Heart right ventricle (tissue), 16 donors: ENCODE data around the gene USP24. TPM values are rescaled to one million over a fixed set of nuclear protein-coding genes. Genes with fewer than 3 reads are reported as not detected.

Source experiments
- ATAC-seq, 8 donors: fragments of 200-7000 bp; cut with Tn5 transposase; one replicate each; pipeline ENCODE4 v1.9.1; 2020; ENCODE audit warnings: mild to moderate bottlenecking in 8 of 8, moderate library complexity in 8 of 8, moderate number of reproducible peaks in 1 of 8
- DNase-seq, 2 donors: peaks; one replicate each; pipeline ENCODE4 v3.0.0-alpha.2; 2020
- H3K27ac ChIP-seq, 10 donors: fragments of 200-600 bp; sonication (generic) in 2 of 10; one replicate each; pipeline versions ENCODE4 v1.5.0 to v1.8.0; 2020 to 2022; ENCODE audit warnings: mild to moderate bottlenecking in 3 of 10
- H3K27me3 ChIP-seq, 7 donors: fragments of 200-600 bp; one replicate each; pipeline ENCODE4 v1.8.0; 2021 to 2022; ENCODE audit warnings: mild to moderate bottlenecking in 2 of 7
- H3K36me3 ChIP-seq, 9 donors: fragments of 200-600 bp; sonication (generic) in 1 of 9; one replicate each; pipeline versions ENCODE4 v1.5.0 to v1.8.0; 2020 to 2022; ENCODE audit warnings: mild to moderate bottlenecking in 2 of 9
- H3K4me1 ChIP-seq, 9 donors: fragments of 200-600 bp; sonication (generic) in 1 of 9; one replicate each; pipeline versions ENCODE4 v1.5.0 to v1.8.0; 2020 to 2022; ENCODE audit warnings: mild to moderate bottlenecking in 4 of 9
- H3K4me3 ChIP-seq, 10 donors: fragments of 200-600 bp; sonication (generic) in 2 of 10; one replicate each; pipeline versions ENCODE4 v1.5.0 to v1.8.0; 2020 to 2022; ENCODE audit warnings: mild to moderate bottlenecking in 7 of 10, moderate library complexity in 2 of 10
- H3K9me3 ChIP-seq, 11 donors: fragments of 200-600 bp in 10 of 11; sonication (generic) in 2 of 11; one replicate each; pipeline versions ENCODE4 v1.5.0 to v1.8.0; 2013 to 2022; ENCODE audit warnings: mild to moderate bottlenecking in 2 of 11, control low read depth in 1 of 11, moderate library complexity in 1 of 11
- WGBS, 2 donors: extraction: QIAGEN DNeasy Blood & Tissue Kit; methylation state at CpG; one replicate each; pipeline ENCODE4 v1.1.7; 2013; ENCODE audit warnings: inconsistent platforms in 1 of 2; 5-methylcytosine and 5-hydroxymethylcytosine counted together
- intact Hi-C, 10 donors: fragments of 100-400 bp; cut with DNase I; formaldehyde crosslinking; loops; one replicate each; pipeline versions ENCODE4 v1.11.1 to v1.14.2; 2022
- polyA plus RNA-seq, 2 donors: library from polyadenylated mRNA; stranded (reverse); fragments of 200-250 nt; gene quantifications; one replicate each; pipeline ENCODE4 v1.2.3, GENCODE V29; 2013
- total RNA-seq, 10 donors: library from RNA; stranded (reverse); fragmentation: NEBNext Ultra II Directional in 3 of 10; extraction: Animal tissue kit (Norgen Biotek cat#: 25700) in 3 of 10; gene quantifications; one replicate each; pipeline versions ENCODE4 v1.2.1 to v1.2.4, GENCODE V29; 2021 to 2023
- TF ChIP-seq, protein P1 (sequence below), 9 donors: fragments of 200-600 bp; sonication (generic) in 2 of 9; IDR thresholded peaks; one replicate each; pipeline versions ENCODE4 v1.5.0 to v1.8.0; 2021 to 2022; ENCODE audit warnings: antibody characterized with exemption in 9 of 9, mild to moderate bottlenecking in 5 of 9, moderate library complexity in 1 of 9
- donor health status: Arrhythmogenic right ventricular cardiomyopathy.
- donor health status: ischemic (EF 13 %, LVEDD 7.1; RV severe dilation, severe dysfunction).
- donor health status: healthy with polysubstance abuse.
- donor health status: DM: no; HTN: yes; CAD: no.
- donor health status: DM: no; HTN: no; CAD: no.
- donor health status: ischemic (EF 25% LVEDD 6.9; RV normal size, moderate dysfunction).
- donor health status: ischemic (EF 25% LVEDD 5.7; RV mildly dilated, moderate dysfunction).
- donor health status: healthy.
- donor health status: DM: yes; HTN: yes; CAD: no.
- donor health status: Ischemic cardiomyopathy.
- donor health status: ischemic (EF 35%, LVEDD 5.7; RV mildly dilated, moderate dysfunction).
- donor health status: nonischemic (EF 11% LVEDD 7.7; RV severe dilation, severe dysfunction).
- donor health status: DM: yes; HTN: yes; CAD: no.
- donor health status: PGD.
- donor health status: ischemic (EF 29% LVEDD 5.4; RV normal size, mild dysfunction).
- donor health status: nonischemic (EF 23%, LVEDD 6.1; RV moderate dilation, normal function).

Gene USP24
- total and polyA plus RNA-seq, 12 donors, result 7.1 to 49.7 (median 41.3) TPM

DNA sequence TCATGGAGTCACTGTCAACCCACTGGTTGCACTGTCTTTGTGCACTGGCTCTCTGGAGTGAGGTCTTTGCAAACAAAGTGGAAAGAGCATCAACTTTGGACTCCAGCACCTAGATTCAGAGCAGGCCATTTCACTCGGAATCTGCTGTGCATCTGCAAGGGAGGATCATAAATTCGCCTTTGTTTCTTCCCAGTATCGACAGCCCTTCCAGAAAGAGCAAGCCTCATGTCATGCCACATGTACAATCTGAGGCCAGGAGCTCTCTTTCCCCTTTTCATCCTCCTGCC is 176.7 kb downstream of the USP24 start:
- Histone ChIP-seq H3K4me1 (peaks cover 0 to 14% (median 9%) of the 10 kb centered on the region in 9 donors), H3K4me3 (no peak overlapping the region), H3K36me3 (no peaks in the 10 kb centered on the region), H3K27me3 (peaks cover 4 to 86% (median 76%) of the 10 kb centered on the region in 7 donors), H3K27ac (no peak overlapping the region), H3K9me3 (no peaks in the 10 kb centered on the region)
- intact Hi-C loops, result no loop called here
- 86 to 95% methylated on average over 3 of the region's 3 CpGs for WGBS, 2 donors
- ATAC-seq, result no peak
- TF ChIP-seq, protein P1, sequence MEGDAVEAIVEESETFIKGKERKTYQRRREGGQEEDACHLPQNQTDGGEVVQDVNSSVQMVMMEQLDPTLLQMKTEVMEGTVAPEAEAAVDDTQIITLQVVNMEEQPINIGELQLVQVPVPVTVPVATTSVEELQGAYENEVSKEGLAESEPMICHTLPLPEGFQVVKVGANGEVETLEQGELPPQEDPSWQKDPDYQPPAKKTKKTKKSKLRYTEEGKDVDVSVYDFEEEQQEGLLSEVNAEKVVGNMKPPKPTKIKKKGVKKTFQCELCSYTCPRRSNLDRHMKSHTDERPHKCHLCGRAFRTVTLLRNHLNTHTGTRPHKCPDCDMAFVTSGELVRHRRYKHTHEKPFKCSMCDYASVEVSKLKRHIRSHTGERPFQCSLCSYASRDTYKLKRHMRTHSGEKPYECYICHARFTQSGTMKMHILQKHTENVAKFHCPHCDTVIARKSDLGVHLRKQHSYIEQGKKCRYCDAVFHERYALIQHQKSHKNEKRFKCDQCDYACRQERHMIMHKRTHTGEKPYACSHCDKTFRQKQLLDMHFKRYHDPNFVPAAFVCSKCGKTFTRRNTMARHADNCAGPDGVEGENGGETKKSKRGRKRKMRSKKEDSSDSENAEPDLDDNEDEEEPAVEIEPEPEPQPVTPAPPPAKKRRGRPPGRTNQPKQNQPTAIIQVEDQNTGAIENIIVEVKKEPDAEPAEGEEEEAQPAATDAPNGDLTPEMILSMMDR (IDR thresholded peaks at IDR 0.05), result no peak
- DNase-seq, result no peak

DNA sequence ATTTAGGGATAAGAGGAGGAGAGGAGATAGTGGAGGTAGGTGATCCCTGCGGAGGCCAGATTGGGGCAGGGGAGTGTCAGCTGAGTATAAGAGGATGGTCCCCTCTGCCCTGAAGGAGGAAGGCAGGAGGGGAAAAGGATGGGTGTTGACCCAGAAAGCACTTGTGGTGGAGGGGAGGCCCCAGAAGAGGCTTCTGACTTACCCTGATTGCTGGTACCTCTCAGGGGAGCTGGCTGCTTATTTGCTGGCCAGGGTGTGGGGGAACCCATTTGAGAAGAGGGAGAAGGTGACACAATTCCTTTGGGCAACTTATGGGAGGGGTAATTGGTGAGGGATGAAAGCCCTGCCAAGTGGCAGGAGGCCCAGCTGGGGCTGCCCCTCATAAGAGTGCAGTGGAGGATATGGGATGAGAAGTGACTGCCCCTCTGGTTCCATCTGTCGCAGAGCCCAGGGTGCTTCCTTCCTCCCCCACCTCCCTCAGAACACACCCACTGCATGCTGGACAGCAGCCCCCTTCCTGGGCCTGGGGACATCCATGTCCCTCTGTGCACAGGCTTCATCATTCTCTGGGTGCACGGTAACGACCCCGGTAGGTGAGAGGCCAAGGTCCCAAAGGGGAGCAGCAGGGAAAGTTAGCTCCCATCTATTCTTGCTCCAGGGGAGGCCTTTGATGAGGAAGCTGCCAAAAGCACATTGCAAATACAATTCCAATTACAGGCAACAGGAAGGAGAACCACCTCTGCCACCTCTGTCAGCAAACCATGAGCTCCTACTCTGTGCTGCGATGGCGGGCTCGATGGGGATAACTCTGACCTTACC is 177.2 kb downstream of the USP24 start:
- intact Hi-C loops, result no loop called here
- Histone ChIP-seq H3K4me3 (no peak overlapping the region), H3K4me1 (peaks cover 0 to 14% (median 9%) of the 10 kb centered on the region in 9 donors), H3K9me3 (no peaks in the 10 kb centered on the region), H3K27ac (no peak overlapping the region), H3K27me3 (peaks cover 4 to 89% (median 79%) of the 10 kb centered on the region in 7 donors), H3K36me3 (no peaks in the 10 kb centered on the region)
- WGBS, 2 donors, result 79 to 85% methylated on average over 8 of the region's 8 CpGs
- TF ChIP-seq, protein P1 (IDR thresholded peaks at IDR 0.05), result no peak
- ATAC-seq, result no peak
- DNase-seq, result no peak

DNA sequence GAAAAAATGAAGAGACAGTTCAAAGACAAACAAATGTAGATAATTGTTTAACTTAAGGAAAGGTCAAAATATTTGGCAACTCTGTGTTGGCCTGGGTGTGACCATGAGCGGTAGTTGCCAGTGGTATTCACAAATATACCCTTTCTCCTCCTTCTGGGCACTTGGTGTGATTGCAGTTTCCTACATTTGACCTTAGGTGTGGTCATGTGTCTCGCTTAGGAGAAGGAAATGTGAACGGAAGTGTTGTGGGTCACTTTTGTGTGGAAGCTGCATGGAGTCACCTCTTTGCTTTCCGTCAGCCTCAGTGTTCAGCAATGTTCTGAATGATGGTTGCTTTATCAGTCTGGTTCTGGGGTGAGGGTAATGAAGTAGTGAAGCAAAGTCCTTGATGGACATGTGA is 179.3 kb downstream of the USP24 start:
- no peak for ATAC-seq
- 53 to 64% methylated on average over 4 of the region's 4 CpGs for WGBS, 2 donors
- TF ChIP-seq, protein P1 (IDR thresholded peaks at IDR 0.05), result no peak
- no peak overlapping the region for H3K4me3 ChIP-seq
- H3K27me3 ChIP-seq, result peaks cover 4 to 80% (median 76%) of the 10 kb centered on the region in 7 donors
- peaks cover 0 to 14% (median 9%) of the 10 kb centered on the region in 9 donors for H3K4me1 ChIP-seq
- intact Hi-C loops, result no loop called here
- H3K27ac ChIP-seq, result no peak overlapping the region
- H3K9me3 ChIP-seq, result no peaks in the 10 kb centered on the region
- DNase-seq, result no peak
- no peaks in the 10 kb centered on the region for H3K36me3 ChIP-seq

DNA sequence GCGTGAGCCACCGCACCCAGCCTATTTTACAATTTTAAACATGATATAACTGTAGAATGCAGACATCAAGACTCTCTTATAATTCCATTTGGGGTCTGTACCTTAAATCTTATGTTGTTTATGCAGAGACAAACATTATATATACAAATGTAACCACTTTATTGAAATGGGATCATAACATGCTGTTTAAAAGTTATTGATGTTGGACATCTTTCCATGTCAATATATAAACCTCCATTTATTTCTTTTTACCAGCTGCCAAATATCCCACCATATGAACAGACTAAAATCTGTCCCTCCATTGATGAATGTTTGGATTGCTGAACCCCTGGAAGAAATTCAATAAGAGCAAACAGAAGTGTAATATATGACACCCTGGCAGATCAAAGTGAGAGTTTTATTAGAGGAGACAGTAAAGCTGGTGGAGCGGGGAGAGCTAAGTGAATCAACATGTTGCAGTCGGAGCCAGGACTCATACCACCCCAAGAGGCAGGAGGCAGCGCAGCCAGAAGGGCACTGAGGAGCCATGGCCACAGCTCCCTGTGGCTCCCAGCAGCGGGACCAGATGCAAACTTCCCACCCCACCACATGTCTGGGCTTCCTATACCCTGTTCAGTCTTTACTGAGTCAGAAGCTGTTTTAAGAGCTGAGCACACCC is 180.6 kb downstream of the USP24 start:
- Histone ChIP-seq H3K4me1 (peaks cover 0 to 8% (median 5%) of the 10 kb centered on the region in 9 donors), H3K27ac (no peak overlapping the region), H3K4me3 (no peak overlapping the region), H3K36me3 (no peaks in the 10 kb centered on the region), H3K27me3 (peaks cover 0 to 67% (median 63%) of the 10 kb centered on the region in 7 donors), H3K9me3 (no peaks in the 10 kb centered on the region)
- TF ChIP-seq, protein P1 (IDR thresholded peaks at IDR 0.05), result no peak
- WGBS, 2 donors, result 92 to 93% methylated on average over 6 of the region's 6 CpGs
- intact Hi-C loops, result no loop called here
- no peak for ATAC-seq
- no peak for DNase-seq
